ENCODE measurements around the gene ACSL3.

Gene ACSL3

DNA sequence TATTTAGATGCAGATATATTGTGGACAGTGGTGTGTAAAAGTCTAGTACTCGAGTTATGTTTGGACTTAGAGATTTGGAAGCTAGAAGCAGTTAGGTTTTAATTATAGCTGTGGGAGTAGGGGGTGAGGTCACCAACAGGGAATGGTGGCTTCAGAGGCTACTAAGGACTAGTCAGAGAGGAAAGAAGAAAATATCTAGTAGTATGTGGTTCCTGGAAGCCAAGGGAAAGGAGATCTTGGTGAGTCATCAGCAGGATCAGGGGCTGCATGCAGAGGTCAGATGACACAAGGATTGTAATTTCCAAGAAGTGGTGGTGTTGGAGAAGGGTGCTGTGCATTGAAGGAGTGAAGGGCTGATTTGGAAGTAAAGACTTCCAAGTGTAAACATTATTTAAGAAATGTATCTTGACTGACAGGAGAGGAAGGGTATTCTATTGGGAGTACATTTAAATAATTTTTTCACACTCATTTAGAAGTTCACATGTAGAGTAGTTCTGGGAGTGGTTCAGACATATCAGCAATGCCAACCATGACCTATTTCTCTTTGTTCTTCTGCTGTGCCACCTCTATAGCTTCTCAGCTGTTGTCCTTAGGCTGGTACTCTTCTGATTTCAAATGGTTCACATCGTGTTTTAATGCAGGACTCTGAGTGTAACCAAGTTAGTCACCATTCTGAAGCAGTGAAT is 59.1 kb downstream of the ACSL3 start:
- Histone ChIP-seq H3K79me2 (ENCODE audit: insufficient read depth, low read depth) (peaks cover 12% of the 10 kb centered on the region; the same call in 1 of the 2 replicates), H4K20me1 (ENCODE audit: insufficient read depth) (no peaks in the 10 kb centered on the region), H3K27me3 (ENCODE audit: insufficient read depth, low read depth) (no peaks in the 10 kb centered on the region), H2AFZ (ENCODE audit: low read depth) (no peak overlapping the region), H3K9ac (no peak overlapping the region), H3K36me3 (ENCODE audit: insufficient read depth) (0 out of 2 replicates have a peak, but pooled peaks cover 3% of the 10 kb centered on the region), H3K4me2 (no peak overlapping the region), H3K27ac (no peak overlapping the region), H3K4me3 (IDR thresholded peaks at IDR 0.05; ENCODE audit: insufficient read depth, low read depth, low read length) (no peak overlapping the region), H3K4me1 (ENCODE audit: low read depth, poor library complexity, severe bottlenecking) (peaks cover 3% of the 10 kb centered on the region)
- TF ChIP-seq, protein P1, sequence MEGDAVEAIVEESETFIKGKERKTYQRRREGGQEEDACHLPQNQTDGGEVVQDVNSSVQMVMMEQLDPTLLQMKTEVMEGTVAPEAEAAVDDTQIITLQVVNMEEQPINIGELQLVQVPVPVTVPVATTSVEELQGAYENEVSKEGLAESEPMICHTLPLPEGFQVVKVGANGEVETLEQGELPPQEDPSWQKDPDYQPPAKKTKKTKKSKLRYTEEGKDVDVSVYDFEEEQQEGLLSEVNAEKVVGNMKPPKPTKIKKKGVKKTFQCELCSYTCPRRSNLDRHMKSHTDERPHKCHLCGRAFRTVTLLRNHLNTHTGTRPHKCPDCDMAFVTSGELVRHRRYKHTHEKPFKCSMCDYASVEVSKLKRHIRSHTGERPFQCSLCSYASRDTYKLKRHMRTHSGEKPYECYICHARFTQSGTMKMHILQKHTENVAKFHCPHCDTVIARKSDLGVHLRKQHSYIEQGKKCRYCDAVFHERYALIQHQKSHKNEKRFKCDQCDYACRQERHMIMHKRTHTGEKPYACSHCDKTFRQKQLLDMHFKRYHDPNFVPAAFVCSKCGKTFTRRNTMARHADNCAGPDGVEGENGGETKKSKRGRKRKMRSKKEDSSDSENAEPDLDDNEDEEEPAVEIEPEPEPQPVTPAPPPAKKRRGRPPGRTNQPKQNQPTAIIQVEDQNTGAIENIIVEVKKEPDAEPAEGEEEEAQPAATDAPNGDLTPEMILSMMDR (conservative IDR thresholded peaks at IDR 0.05; ENCODE audit: low read depth, low read length): no peak

DNA sequence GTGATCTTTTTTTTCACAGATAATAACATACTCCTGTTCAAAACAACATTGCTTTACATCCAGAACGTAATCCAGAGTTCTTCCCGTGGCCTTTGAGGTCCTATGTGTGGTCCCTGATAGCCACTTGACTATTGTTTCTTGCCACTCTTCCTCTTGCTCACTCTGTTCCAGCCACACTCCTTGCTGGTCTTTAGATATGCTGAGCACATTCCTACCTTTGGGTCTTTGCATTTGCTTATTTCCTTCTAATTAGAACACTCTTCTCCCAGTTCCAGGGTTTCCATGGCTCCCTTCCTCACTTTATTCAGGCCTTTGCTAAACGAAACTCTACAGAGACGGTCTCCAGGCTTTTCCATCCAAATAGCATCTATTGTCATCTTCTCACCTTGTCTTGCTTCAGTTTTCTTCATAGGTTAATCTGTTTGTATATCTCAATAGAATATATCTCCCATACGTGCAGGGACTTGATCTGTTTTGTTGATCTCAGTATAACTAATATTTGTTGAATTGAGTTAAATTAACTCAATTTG is 59.9 kb downstream of the ACSL3 start:
- Histone ChIP-seq H3K4me3 (IDR thresholded peaks at IDR 0.05; ENCODE audit: insufficient read depth, low read depth, low read length) (no peak overlapping the region), H3K36me3 (ENCODE audit: insufficient read depth) (0 out of 2 replicates have a peak, but pooled peaks cover 3% of the 10 kb centered on the region), H3K4me2 (no peak overlapping the region), H3K9ac (no peak overlapping the region), H3K79me2 (ENCODE audit: insufficient read depth, low read depth) (peaks cover 8% of the 10 kb centered on the region; the same call in 1 of the 2 replicates), H3K27me3 (ENCODE audit: insufficient read depth, low read depth) (no peaks in the 10 kb centered on the region), H3K27ac (no peak overlapping the region), H3K4me1 (ENCODE audit: low read depth, poor library complexity, severe bottlenecking) (no peaks in the 10 kb centered on the region), H2AFZ (ENCODE audit: low read depth) (no peak overlapping the region), H4K20me1 (ENCODE audit: insufficient read depth) (no peaks in the 10 kb centered on the region)
- TF ChIP-seq, protein P1 (conservative IDR thresholded peaks at IDR 0.05; ENCODE audit: low read depth, low read length): no peak

DNA sequence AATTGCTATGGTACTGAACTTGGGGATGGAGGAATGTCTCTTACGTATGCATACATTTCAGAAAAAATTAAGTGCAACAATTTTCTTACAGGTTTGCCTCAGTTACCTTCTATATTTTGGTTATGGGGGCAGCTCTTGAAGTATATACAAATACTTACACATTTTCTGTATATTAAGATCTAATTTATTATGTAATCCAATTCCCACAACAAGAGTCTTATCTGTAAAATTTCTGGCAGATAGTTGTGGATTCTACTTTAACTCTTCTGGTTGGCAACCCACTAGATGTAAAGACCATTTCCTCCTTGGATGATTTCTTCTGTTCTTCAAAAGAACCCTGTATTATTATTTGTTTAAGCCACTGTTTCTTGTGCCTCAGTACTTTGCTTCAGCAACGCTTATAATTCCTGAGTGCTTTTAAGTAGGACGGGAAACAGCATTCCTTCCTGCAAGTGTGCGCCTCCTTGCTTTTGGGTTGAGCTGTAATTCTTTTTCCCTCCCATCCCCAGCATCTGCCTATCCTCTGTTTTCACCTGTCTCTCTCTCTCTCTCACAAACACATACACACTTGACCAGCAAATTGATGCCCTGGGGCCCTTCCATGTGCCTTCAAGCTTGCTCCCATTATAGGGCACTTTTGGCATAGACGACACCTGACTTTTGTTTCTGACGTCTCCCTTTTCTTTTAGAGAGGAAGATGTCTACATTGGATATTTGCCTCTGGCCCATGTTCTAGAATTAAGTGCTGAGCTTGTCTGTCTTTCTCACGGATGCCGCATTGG is 61.4 kb downstream of the ACSL3 start:
- Histone ChIP-seq H3K27me3 (ENCODE audit: insufficient read depth, low read depth) (no peaks in the 10 kb centered on the region), H3K4me1 (ENCODE audit: low read depth, poor library complexity, severe bottlenecking) (no peaks in the 10 kb centered on the region), H3K4me3 (IDR thresholded peaks at IDR 0.05; ENCODE audit: insufficient read depth, low read depth, low read length) (no peak overlapping the region), H3K4me2 (no peak overlapping the region), H2AFZ (ENCODE audit: low read depth) (no peak overlapping the region), H3K79me2 (ENCODE audit: insufficient read depth, low read depth) (no peaks in the 10 kb centered on the region), H3K9ac (no peak overlapping the region), H4K20me1 (ENCODE audit: insufficient read depth) (no peaks in the 10 kb centered on the region), H3K27ac (no peak overlapping the region), H3K36me3 (ENCODE audit: insufficient read depth) (0 out of 2 replicates have a peak, but pooled peaks cover 3% of the 10 kb centered on the region)
- TF ChIP-seq, protein P1 (conservative IDR thresholded peaks at IDR 0.05; ENCODE audit: low read depth, low read length): no peak

DNA sequence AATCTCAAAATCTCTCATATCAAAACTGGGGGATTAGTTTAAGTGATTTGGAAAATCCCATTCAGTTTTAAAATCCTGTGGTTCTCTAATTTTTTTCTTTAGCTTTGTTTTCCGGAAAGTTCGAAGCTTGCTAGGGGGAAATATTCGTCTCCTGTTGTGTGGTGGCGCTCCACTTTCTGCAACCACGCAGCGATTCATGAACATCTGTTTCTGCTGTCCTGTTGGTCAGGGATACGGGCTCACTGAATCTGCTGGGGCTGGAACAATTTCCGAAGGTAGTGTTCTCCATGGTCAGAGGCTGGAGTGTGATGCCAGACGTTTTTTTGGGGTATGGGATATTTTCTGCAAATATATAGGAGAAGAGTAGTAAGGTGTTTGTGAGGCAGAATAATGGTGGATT is 66.1 kb downstream of the ACSL3 start:
- no peaks in the 10 kb centered on the region for H3K36me3 ChIP-seq (ENCODE audit: insufficient read depth)
- no peaks in the 10 kb centered on the region for H3K79me2 ChIP-seq (ENCODE audit: insufficient read depth, low read depth)
- H3K27ac ChIP-seq: no peak overlapping the region
- no peak overlapping the region for H3K9ac ChIP-seq
- no peaks in the 10 kb centered on the region for H3K27me3 ChIP-seq (ENCODE audit: insufficient read depth, low read depth)
- no peak overlapping the region for H2AFZ ChIP-seq (ENCODE audit: low read depth)
- no peak overlapping the region for H3K4me2 ChIP-seq
- no peaks in the 10 kb centered on the region for H4K20me1 ChIP-seq (ENCODE audit: insufficient read depth)
- TF ChIP-seq, protein P1 (conservative IDR thresholded peaks at IDR 0.05; ENCODE audit: low read depth, low read length): no peak
- H3K4me1 ChIP-seq (ENCODE audit: low read depth, poor library complexity, severe bottlenecking): no peaks in the 10 kb centered on the region
- H3K4me3 ChIP-seq (IDR thresholded peaks at IDR 0.05; ENCODE audit: insufficient read depth, low read depth, low read length): no peak overlapping the region

All from KMS-11 (cell line).